Mesenchymal stem cell (in vitro differentiated cells and primary cell): ENCODE results near the gene SPINDOC.
A peak's percentile ranks its signal among the peaks of the same experiment; 100 is the strongest.

Experiments used
- DNase-seq: peaks from one replicate; pipeline ENCODE4 v3.0.0-alpha.2; 2013
- H2AFZ ChIP-seq: one replicate; pipeline ENCODE4 v1.6.1; 2013; ENCODE audit warnings: low read depth, mild to moderate bottlenecking, control low read depth, inconsistent platforms, low read length, moderate library complexity
- H2AK5ac ChIP-seq: 2 replicates; pipeline ENCODE4 v1.6.1; 2013; ENCODE audit warnings: low read length, moderate library complexity, mild to moderate bottlenecking, inconsistent platforms; ENCODE audit not compliant: severe bottlenecking
- H2BK120ac ChIP-seq: one replicate; pipeline ENCODE4 v1.6.1; 2013; ENCODE audit warnings: low read depth, mild to moderate bottlenecking, inconsistent platforms, low read length, moderate library complexity
- H2BK12ac ChIP-seq, 2 experiments: one replicate each; pipeline ENCODE4 v1.6.1; 2013; ENCODE audit warnings: inconsistent platforms in 2 of 2, low read length in 2 of 2, mild to moderate bottlenecking in 2 of 2, moderate library complexity in 2 of 2, control low read depth in 1 of 2
- H2BK15ac ChIP-seq: one replicate; pipeline ENCODE4 v1.6.1; 2013; ENCODE audit warnings: mild to moderate bottlenecking, low read depth, inconsistent platforms; ENCODE audit not compliant: poor library complexity, severe bottlenecking
- H2BK5ac ChIP-seq: 2 replicates; pipeline ENCODE4 v1.6.1; 2013; ENCODE audit warnings: low read depth, mild to moderate bottlenecking, low read length, control low read depth, inconsistent platforms; ENCODE audit not compliant: poor library complexity, severe bottlenecking
- H3K14ac ChIP-seq, 2 experiments: one replicate each; pipeline ENCODE4 v1.6.1; 2013; ENCODE audit warnings: inconsistent platforms in 2 of 2, low read length in 2 of 2, control low read depth in 1 of 2, mild to moderate bottlenecking in 1 of 2, moderate library complexity in 1 of 2
- H3K18ac ChIP-seq, 2 experiments: one replicate each; pipeline ENCODE4 v1.6.1; 2013; ENCODE audit warnings: inconsistent platforms in 2 of 2, low read length in 2 of 2, control low read depth in 1 of 2, low read depth in 1 of 2, mild to moderate bottlenecking in 1 of 2
- H3K23ac ChIP-seq, 2 experiments: one replicate each; pipeline ENCODE4 v1.6.1; 2013; ENCODE audit warnings: inconsistent platforms in 2 of 2, low read length in 2 of 2, mild to moderate bottlenecking in 2 of 2, moderate library complexity in 2 of 2, control low read depth in 1 of 2
- H3K27ac ChIP-seq: 2 replicates; pipeline ENCODE4 v1.5.1; 2013; ENCODE audit warnings: mild to moderate bottlenecking, moderate library complexity, low read length, control low read depth, inconsistent platforms; ENCODE audit not compliant: poor library complexity, severe bottlenecking
- H3K27me3 ChIP-seq, 2 experiments: 2 replicates each; pipeline versions ENCODE4 v1.6.1 to v1.7.0; 2013; ENCODE audit warnings: low read length in 2 of 2, mild to moderate bottlenecking in 2 of 2, moderate library complexity in 2 of 2, control low read depth in 1 of 2, inconsistent platforms in 1 of 2; ENCODE audit not compliant: control insufficient read depth in 1 of 2, insufficient read depth in 1 of 2
- H3K36me3 ChIP-seq, 2 experiments: 2 replicates each; pipeline versions ENCODE4 v1.6.1 to v1.7.0; 2013; ENCODE audit warnings: low read length in 2 of 2, control low read depth in 1 of 2, inconsistent platforms in 1 of 2, low read depth in 1 of 2, mild to moderate bottlenecking in 1 of 2; ENCODE audit not compliant: insufficient read depth in 2 of 2, control insufficient read depth in 1 of 2
- H3K4ac ChIP-seq, 2 experiments: one replicate each; pipeline ENCODE4 v1.6.1; 2013; ENCODE audit warnings: inconsistent platforms in 2 of 2, low read length in 2 of 2, mild to moderate bottlenecking in 2 of 2, moderate library complexity in 2 of 2, control low read depth in 1 of 2, low read depth in 1 of 2
- H3K4me1 ChIP-seq: 2 replicates; pipeline ENCODE4 v1.6.1; 2013; ENCODE audit warnings: low read depth, low read length, control low read depth; ENCODE audit not compliant: control insufficient read depth, insufficient read depth
- H3K4me2 ChIP-seq: 2 replicates; pipeline ENCODE4 v1.6.1; 2013; ENCODE audit warnings: low read length, mild to moderate bottlenecking, inconsistent platforms; ENCODE audit not compliant: poor library complexity, severe bottlenecking
- H3K4me3 ChIP-seq, 2 experiments: 2 replicates each; pipeline versions ENCODE4 v1.5.1 to v1.7.0; 2013; ENCODE audit warnings: low read length in 2 of 2, mild to moderate bottlenecking in 2 of 2, control low read depth in 1 of 2, low read depth in 1 of 2; ENCODE audit not compliant: insufficient read depth in 1 of 2
- H3K79me1 ChIP-seq: replicated peaks from 2 replicates; pipeline ENCODE4 v1.6.1; 2013; ENCODE audit warnings: mild to moderate bottlenecking, control low read depth, low read length, inconsistent platforms; ENCODE audit not compliant: poor library complexity, severe bottlenecking
- H3K9ac ChIP-seq: 2 replicates; pipeline ENCODE4 v1.7.0; 2013; ENCODE audit warnings: mild to moderate bottlenecking, low read length, moderate library complexity
- H3K9me3 ChIP-seq: 2 replicates; pipeline ENCODE4 v1.7.0; 2013; ENCODE audit warnings: mild to moderate bottlenecking, low read length; ENCODE audit not compliant: control insufficient read depth
- H4K8ac ChIP-seq: one replicate; pipeline ENCODE4 v1.6.1; 2013; ENCODE audit warnings: inconsistent platforms, mild to moderate bottlenecking, low read length, moderate library complexity
- H4K91ac ChIP-seq: one replicate; pipeline ENCODE4 v1.6.1; 2013; ENCODE audit warnings: mild to moderate bottlenecking, low read length, inconsistent platforms
- WGBS: methylation state at CpG from one replicate; pipeline ENCODE4 v1.1.7; 2013; ENCODE audit warnings: mixed read lengths; 5-methylcytosine and 5-hydroxymethylcytosine counted together

The SPINDOC gene

DNA sequence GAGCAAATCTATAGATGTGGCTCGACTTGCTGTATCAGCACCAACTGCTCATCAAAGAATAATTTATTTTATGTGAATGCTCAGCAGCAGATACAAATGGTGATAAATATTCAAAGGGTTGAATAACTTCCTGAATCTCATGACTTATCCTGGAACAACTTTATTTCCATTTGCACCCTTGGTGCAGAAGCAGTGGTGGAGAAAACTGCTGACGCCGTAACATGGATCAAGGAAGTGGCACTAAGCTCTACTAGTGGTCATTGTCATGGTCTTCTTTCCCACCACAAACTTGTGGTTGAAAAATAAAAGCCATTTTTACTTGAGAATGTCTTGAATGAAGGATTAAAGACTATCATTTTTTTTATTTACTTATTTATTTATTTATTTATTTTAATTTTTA lies 40.2 kb downstream of the SPINDOC start:
- no peaks in the 10 kb centered on the region for H3K27me3 ChIP-seq
- no peaks in the 10 kb centered on the region for H3K4me1 ChIP-seq
- no peak overlapping the region for H2AK5ac ChIP-seq
- H2BK5ac ChIP-seq = no peak overlapping the region
- DNase-seq = no peak
- H3K27ac ChIP-seq = no peak overlapping the region
- H3K4me2 ChIP-seq = no peak overlapping the region
- H3K9me3 ChIP-seq = no peaks in the 10 kb centered on the region
- no peak overlapping the region for H2BK12ac ChIP-seq
- H3K36me3 ChIP-seq = peaks cover 0 to 10% of the 10 kb centered on the region in 2 experiments
- no peak overlapping the region for H4K8ac ChIP-seq
- H2AFZ ChIP-seq = no peak overlapping the region
- no peak overlapping the region for H3K9ac ChIP-seq
- no peak overlapping the region for H2BK120ac ChIP-seq
- H3K79me1 ChIP-seq = peaks cover 11% of the 10 kb centered on the region
- no peak overlapping the region for H3K4ac ChIP-seq
- no peak overlapping the region for H4K91ac ChIP-seq
- no peak overlapping the region for H3K18ac ChIP-seq
- WGBS = 96% methylated on average over 2 of the region's 3 CpGs
- no peak overlapping the region for H3K14ac ChIP-seq
- H2BK15ac ChIP-seq = no peak overlapping the region
- H3K23ac ChIP-seq = no peak overlapping the region
- H3K4me3 ChIP-seq = no peak overlapping the region

DNA sequence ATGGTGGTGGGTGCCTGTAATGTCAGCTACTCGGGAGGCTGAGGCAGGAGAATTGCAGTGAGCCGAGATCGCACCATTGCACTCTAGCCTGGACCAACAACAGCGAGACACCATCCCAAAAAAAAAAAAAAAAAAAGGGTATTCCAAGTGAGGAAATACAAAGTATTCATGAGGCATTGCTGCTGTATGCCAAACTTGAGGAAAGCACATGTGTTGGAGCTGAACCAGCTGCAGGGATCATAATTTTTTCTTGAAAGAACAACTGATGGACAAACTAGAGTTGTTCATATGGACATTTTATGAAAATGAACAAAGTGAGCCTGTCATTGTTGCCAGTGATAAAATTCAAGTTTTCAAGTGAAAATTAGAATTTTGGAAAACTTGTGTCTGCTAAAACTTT lies 41.4 kb downstream of the SPINDOC start:
- H2BK12ac ChIP-seq = no peak overlapping the region
- H2BK5ac ChIP-seq = no peak overlapping the region
- peaks cover 13% of the 10 kb centered on the region for H3K79me1 ChIP-seq
- H2AFZ ChIP-seq = no peak overlapping the region
- H3K4me1 ChIP-seq = no peaks in the 10 kb centered on the region
- no peak overlapping the region for H4K8ac ChIP-seq
- no peak overlapping the region for H3K9ac ChIP-seq
- no peak overlapping the region for H4K91ac ChIP-seq
- H3K9me3 ChIP-seq = no peaks in the 10 kb centered on the region
- H3K18ac ChIP-seq = no peak overlapping the region
- H3K23ac ChIP-seq = no peak overlapping the region
- no peak for DNase-seq
- no peak overlapping the region for H3K14ac ChIP-seq
- WGBS = 100% methylated on average over 1 of the region's 4 CpGs
- no peak overlapping the region for H3K4ac ChIP-seq
- H3K36me3 ChIP-seq = peaks cover under 1 to 6% of the 10 kb centered on the region in 2 experiments
- no peak overlapping the region for H2AK5ac ChIP-seq
- H3K27me3 ChIP-seq = no peaks in the 10 kb centered on the region
- H3K4me2 ChIP-seq = no peak overlapping the region
- no peak overlapping the region for H2BK15ac ChIP-seq
- no peak overlapping the region for H3K4me3 ChIP-seq
- no peak overlapping the region for H2BK120ac ChIP-seq
- no peak overlapping the region for H3K27ac ChIP-seq

DNA sequence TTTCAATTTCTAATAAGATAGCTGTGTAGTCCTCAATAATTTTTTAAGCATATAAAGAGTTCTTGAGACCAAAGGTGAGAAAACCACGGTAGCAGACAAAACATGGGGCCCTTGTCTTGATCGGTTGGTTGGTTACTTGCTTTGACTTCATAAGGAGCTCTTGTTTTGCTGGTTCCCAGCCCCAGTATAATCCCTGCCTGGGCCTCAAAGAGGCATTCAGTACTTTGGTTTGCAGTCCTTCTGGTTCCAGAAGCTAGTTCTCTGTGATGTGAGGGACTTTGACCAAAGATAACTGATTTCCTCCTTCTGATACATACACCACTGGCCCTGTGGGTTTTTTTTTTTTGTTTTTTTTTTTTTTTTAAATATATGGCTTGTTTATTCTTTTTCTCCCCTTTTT lies 42.7 kb downstream of the SPINDOC start:
- H3K4me1 ChIP-seq = no peaks in the 10 kb centered on the region
- no peak overlapping the region for H4K91ac ChIP-seq
- no peak overlapping the region for H4K8ac ChIP-seq
- H2AFZ ChIP-seq = no peak overlapping the region
- no peak overlapping the region for H3K27ac ChIP-seq
- 83% methylated on average over 2 of the region's 2 CpGs for WGBS
- peaks cover 6 to 7% of the 10 kb centered on the region in 2 experiments for H3K36me3 ChIP-seq
- H3K18ac ChIP-seq = no peak overlapping the region
- no peak overlapping the region for H3K4me3 ChIP-seq
- no peak overlapping the region for H3K23ac ChIP-seq
- no peak overlapping the region for H2BK15ac ChIP-seq
- no peak overlapping the region for H3K4me2 ChIP-seq
- no peaks in the 10 kb centered on the region for H3K9me3 ChIP-seq
- no peak overlapping the region for H2BK120ac ChIP-seq
- H3K4ac ChIP-seq = no peak overlapping the region
- peaks cover 10% of the 10 kb centered on the region for H3K79me1 ChIP-seq
- H3K27me3 ChIP-seq = no peaks in the 10 kb centered on the region
- no peak overlapping the region for H3K9ac ChIP-seq
- no peak overlapping the region for H2BK5ac ChIP-seq
- H2BK12ac ChIP-seq = no peak overlapping the region
- H2AK5ac ChIP-seq = no peak overlapping the region
- H3K14ac ChIP-seq = no peak overlapping the region
- DNase-seq = no peak

DNA sequence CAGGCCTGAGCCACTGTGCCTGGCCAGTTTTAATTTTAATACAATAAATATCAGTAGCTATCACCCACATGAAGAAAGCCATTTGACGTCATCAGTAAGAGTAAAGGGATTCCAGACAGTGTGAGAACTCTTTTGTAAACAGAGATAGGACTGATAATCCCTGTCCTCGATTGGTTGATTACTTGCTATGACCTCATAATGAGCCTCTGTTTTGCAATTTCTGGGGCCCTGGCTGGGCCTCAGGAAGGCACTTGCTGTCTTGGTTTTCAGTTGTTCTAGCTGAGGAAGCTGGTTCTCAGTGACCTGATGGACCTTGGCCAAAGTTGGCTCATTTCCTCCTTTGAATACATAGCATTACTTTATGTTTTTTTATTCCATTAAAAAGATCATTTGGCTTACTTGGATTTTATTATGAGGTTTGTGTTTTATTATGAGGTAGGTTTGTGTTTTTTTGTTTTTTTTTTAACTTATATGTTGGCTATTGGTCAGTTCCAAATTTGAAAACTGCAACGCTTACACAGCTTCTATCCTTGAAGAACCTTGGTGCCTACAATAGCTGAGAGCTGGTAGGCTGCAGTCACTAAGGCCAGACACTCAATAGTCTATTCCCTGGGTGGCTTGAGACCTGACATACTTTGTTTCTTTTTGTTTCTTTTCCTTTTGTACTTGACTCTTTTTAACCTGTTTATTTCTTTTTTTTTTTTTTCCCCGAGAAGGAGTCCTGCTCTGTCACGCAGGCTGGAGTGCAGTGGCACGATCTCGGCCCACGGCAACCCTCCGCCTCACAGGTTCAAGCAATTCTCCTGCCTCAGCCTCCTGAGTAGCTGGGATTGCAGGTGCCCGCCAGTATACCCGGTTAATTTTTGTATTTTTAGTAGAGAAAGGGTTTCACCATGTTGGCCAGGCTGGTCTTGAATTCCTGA lies 45.6 kb downstream of the SPINDOC start:
- no peaks in the 10 kb centered on the region for H3K27me3 ChIP-seq
- H3K36me3 ChIP-seq = peaks cover 13 to 19% of the 10 kb centered on the region in 2 experiments
- H3K9me3 ChIP-seq = no peaks in the 10 kb centered on the region
- no peak overlapping the region for H2BK15ac ChIP-seq
- DNase-seq = peak; percentile 90
- 86% methylated on average over 11 of the region's 11 CpGs for WGBS
- H3K14ac ChIP-seq = no peak overlapping the region
- no peak overlapping the region for H3K23ac ChIP-seq
- H2BK120ac ChIP-seq = no peak overlapping the region
- no peak overlapping the region for H2AFZ ChIP-seq
- no peak overlapping the region for H2BK12ac ChIP-seq
- H4K8ac ChIP-seq = no peak overlapping the region
- H3K4me1 ChIP-seq = peaks cover 9% of the 10 kb centered on the region
- no peak overlapping the region for H3K4me2 ChIP-seq
- no peak overlapping the region for H2BK5ac ChIP-seq
- no peak overlapping the region for H3K18ac ChIP-seq
- peaks cover 16% of the 10 kb centered on the region for H3K79me1 ChIP-seq
- H3K4ac ChIP-seq = no peak overlapping the region
- H3K9ac ChIP-seq = no peak overlapping the region
- H3K27ac ChIP-seq = no peak overlapping the region
- no peak overlapping the region for H3K4me3 ChIP-seq
- H2AK5ac ChIP-seq = no peak overlapping the region
- no peak overlapping the region for H4K91ac ChIP-seq
